ENCODE results near the gene HLX.
A peak's percentile ranks its signal among the peaks of the same experiment; 100 is the strongest.

GRCh38 chr1:220879509-220880361, 492 bp downstream of the HLX start:
- TF ChIP-seq CTCF (IDR thresholded peaks at IDR 0.05 in 8 of 11, conservative IDR thresholded peaks at IDR 0.05 in 3 of 11): no peak
- peak in 1 of 3 donors; percentile 34 for TF ChIP-seq POLR2A (IDR thresholded peaks at IDR 0.05)
